Measurements from ENCODE around the gene UBE2C. TPM values are rescaled to one million over a fixed set of nuclear protein-coding genes. Genes with fewer than 3 reads are reported as not detected.

UBE2C gene
- polyA plus RNA-seq, 3 donors: 0.15 to 0.58 TPM; not detected in 1

- WGBS (ENCODE audit: insufficient coverage): 80% methylated on average over 6 of the region's 8 CpGs
- Histone ChIP-seq H3K4me3 (replicated peaks in 1 of 3; ENCODE audit: low read depth in 2 of 3, low read length in 3 of 3) (no peak overlapping the region), H3K36me3 (replicated peaks in 1 of 2; ENCODE audit: control insufficient read depth in 1 of 2, insufficient read depth in 2 of 2, low read length in 2 of 2) (no peaks in the 10 kb centered on the region), H3K4me2 (replicated peaks; ENCODE audit: extremely low read depth, low read length, poor library complexity, severe bottlenecking) (no peak overlapping the region), H3K4me1 (ENCODE audit: control insufficient read depth in 1 of 2, insufficient read depth in 2 of 2, low read length in 2 of 2) (peaks cover under 1 to 3% of the 10 kb centered on the region in 2 donors), H2AFZ (ENCODE audit: insufficient read depth, low read depth, low read length, poor library complexity, severe bottlenecking) (no peak overlapping the region), H3K27ac (ENCODE audit: low read depth in 1 of 2, low read length in 2 of 2) (no peak overlapping the region), H3K27me3 (ENCODE audit: control insufficient read depth in 2 of 2, insufficient read depth in 2 of 2, low read length in 2 of 2) (no peaks in the 10 kb centered on the region), H3K9me3 (replicated peaks in 1 of 2; ENCODE audit: control insufficient read depth in 1 of 2, insufficient read depth in 1 of 2, low read length in 2 of 2) (no peaks in the 10 kb centered on the region), H3K9ac (ENCODE audit: insufficient read depth, low read length, poor library complexity, severe bottlenecking) (no peak overlapping the region), H4K20me1 (ENCODE audit: insufficient read depth, low read length) (no peaks in the 10 kb centered on the region), H3K79me2 (ENCODE audit: insufficient read depth, low read length) (no peaks in the 10 kb centered on the region)
- DNase-seq: no peak
- no peak overlapping the region for H3K4me3 Mint-ChIP-seq
- H3K27ac Mint-ChIP-seq: peak overlapping the region in 1 of 7 donors; percentile 1
- H3K36me3 Mint-ChIP-seq: no peaks in the 10 kb centered on the region
- H3K27me3 Mint-ChIP-seq (ENCODE audit: low read depth in 3 of 3): peaks cover 6 to 8% (median 6%) of the 10 kb centered on the region in 3 donors
- no peaks in the 10 kb centered on the region for H3K9me3 Mint-ChIP-seq
- TF ChIP-seq, protein P1, sequence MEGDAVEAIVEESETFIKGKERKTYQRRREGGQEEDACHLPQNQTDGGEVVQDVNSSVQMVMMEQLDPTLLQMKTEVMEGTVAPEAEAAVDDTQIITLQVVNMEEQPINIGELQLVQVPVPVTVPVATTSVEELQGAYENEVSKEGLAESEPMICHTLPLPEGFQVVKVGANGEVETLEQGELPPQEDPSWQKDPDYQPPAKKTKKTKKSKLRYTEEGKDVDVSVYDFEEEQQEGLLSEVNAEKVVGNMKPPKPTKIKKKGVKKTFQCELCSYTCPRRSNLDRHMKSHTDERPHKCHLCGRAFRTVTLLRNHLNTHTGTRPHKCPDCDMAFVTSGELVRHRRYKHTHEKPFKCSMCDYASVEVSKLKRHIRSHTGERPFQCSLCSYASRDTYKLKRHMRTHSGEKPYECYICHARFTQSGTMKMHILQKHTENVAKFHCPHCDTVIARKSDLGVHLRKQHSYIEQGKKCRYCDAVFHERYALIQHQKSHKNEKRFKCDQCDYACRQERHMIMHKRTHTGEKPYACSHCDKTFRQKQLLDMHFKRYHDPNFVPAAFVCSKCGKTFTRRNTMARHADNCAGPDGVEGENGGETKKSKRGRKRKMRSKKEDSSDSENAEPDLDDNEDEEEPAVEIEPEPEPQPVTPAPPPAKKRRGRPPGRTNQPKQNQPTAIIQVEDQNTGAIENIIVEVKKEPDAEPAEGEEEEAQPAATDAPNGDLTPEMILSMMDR (IDR thresholded peaks at IDR 0.05): no peak
- intact Hi-C loops (cut with micrococcal nuclease): loop anchor here in 1 of 2 donors (10.0 kb wide), 1 partner anchor 334 kb away; no protein-coding TSS in a partner anchor
- peaks cover 2% of the 10 kb centered on the region for H3K4me1 Mint-ChIP-seq
These were observed 33.2 kb upstream of the UBE2C start for GRCh38 chr20:45779011-45779915.

DNA sequence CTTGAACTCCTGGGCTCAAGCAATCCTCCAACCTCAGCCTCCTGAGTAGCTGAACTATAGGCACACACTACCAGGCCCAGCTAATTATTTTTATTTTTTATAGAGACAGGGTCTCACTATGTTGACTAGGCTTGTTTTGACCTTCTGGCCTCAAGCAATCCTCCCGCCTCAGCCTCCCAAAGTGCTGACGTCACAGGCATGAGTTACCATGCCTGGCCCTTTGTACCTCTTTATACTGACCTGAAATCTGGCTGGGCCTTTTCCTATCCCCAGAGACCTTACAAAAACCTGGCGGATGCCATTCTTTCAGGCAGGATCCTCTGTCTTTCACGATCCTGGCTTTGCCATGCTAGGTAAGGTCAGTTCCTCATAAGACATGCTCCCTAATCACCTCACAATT, 32.3 kb upstream of the UBE2C start:
- no peaks in the 10 kb centered on the region for H4K20me1 ChIP-seq (ENCODE audit: insufficient read depth, low read length)
- no peaks in the 10 kb centered on the region for H3K36me3 ChIP-seq (replicated peaks in 1 of 2; ENCODE audit: control insufficient read depth in 1 of 2, insufficient read depth in 2 of 2, low read length in 2 of 2)
- H3K27ac ChIP-seq (ENCODE audit: low read depth in 1 of 2, low read length in 2 of 2): no peak overlapping the region
- H3K27ac Mint-ChIP-seq: no peak overlapping the region
- H3K79me2 ChIP-seq (ENCODE audit: insufficient read depth, low read length): no peaks in the 10 kb centered on the region
- no peaks in the 10 kb centered on the region for H3K9me3 Mint-ChIP-seq
- no peaks in the 10 kb centered on the region for H3K27me3 ChIP-seq (ENCODE audit: control insufficient read depth in 2 of 2, insufficient read depth in 2 of 2, low read length in 2 of 2)
- no peak for DNase-seq
- peaks cover 7 to 10% of the 10 kb centered on the region in 2 donors for H3K4me1 ChIP-seq (ENCODE audit: control insufficient read depth in 1 of 2, insufficient read depth in 2 of 2, low read length in 2 of 2)
- TF ChIP-seq, protein P1 (IDR thresholded peaks at IDR 0.05): no peak
- no peak overlapping the region for H3K9ac ChIP-seq (ENCODE audit: insufficient read depth, low read length, poor library complexity, severe bottlenecking)
- no peak overlapping the region for H3K4me2 ChIP-seq (replicated peaks; ENCODE audit: extremely low read depth, low read length, poor library complexity, severe bottlenecking)
- H3K9me3 ChIP-seq (replicated peaks in 1 of 2; ENCODE audit: control insufficient read depth in 1 of 2, insufficient read depth in 1 of 2, low read length in 2 of 2): no peaks in the 10 kb centered on the region
- WGBS (ENCODE audit: insufficient coverage): 100% methylated on average over 2 of the region's 4 CpGs
- no peak overlapping the region for H3K4me3 Mint-ChIP-seq
- no peaks in the 10 kb centered on the region for H3K36me3 Mint-ChIP-seq
- H3K4me3 ChIP-seq (replicated peaks in 1 of 3; ENCODE audit: low read depth in 2 of 3, low read length in 3 of 3): no peak overlapping the region
- intact Hi-C loops (cut with micrococcal nuclease): no loop called here
- H2AFZ ChIP-seq (ENCODE audit: insufficient read depth, low read depth, low read length, poor library complexity, severe bottlenecking): no peak overlapping the region
- peaks cover 3 to 8% (median 6%) of the 10 kb centered on the region in 3 donors for H3K27me3 Mint-ChIP-seq (ENCODE audit: low read depth in 3 of 3)
- peaks cover 9% of the 10 kb centered on the region for H3K4me1 Mint-ChIP-seq
